NCI-H446 (cell line): ENCODE measurements around the gene OR4C15.

Experiments
- DNase-seq, 2 experiments: peaks; one replicate each; lab custom pipeline; 2025; lab: John Stamatoyannopoulos, UW

Gene OR4C15

DNA sequence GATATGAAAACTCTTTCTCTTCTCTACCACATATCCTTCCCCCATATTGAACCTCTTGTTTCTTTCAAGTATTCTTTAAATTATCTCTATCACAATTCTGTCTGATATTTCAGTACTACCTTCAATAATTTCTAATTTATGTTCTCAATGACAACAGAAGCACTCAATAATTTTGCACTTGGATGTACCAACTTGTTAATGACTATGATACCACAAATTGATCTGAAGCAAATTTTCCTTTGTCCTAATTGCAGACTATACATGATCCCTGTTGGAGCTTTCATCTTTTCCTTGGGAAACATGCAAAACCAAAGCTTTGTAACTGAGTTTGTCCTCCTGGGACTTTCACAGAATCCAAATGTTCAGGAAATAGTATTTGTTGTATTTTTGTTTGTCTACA lies at the start of gene OR4C15:
Gene OR4C15, plus strand, starts transcription at position 301 of the 400 bp plus-strand sequence. Its CDS starts 0 bp downstream, at position 301.
- DNase-seq, result no peak

DNA sequence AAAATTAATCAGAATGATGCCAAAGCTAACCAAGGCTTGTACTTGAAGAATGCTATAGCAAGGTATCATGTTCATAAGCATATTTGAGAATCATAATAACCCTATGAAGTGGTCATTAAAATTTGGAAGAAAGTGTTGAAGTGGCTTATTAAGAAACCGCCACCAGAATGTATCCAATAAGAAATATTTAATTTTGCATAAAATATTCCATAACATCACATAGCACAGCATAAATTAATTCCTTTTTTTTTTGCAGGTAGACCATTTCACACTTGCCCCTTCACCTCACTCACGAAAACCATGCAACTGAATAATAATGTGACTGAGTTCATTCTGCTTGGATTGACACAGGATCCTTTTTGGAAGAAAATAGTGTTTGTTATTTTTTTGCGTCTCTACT lies 17.6 kb downstream of the OR4C15 start, which contains the start of gene OR4C16:
Gene OR4C16, plus strand, starts transcription at position 301 of the 400 bp plus-strand sequence. Its CDS starts 0 bp downstream, at position 301.
- no peak for DNase-seq

DNA sequence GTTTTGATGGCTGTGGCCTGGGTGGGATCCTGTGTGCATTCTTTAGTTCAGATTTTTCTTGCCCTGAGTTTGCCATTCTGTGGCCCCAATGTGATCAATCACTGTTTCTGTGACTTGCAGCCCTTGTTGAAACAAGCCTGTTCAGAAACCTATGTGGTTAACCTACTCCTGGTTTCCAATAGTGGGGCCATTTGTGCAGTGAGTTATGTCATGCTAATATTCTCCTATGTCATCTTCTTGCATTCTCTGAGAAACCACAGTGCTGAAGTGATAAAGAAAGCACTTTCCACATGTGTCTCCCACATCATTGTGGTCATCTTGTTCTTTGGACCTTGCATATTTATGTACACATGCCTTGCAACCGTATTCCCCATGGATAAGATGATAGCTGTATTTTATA lies 18.3 kb downstream of the OR4C15 start:
- DNase-seq, result no peak
